K562 (cell line): ENCODE results near the gene VPS35. TPM values are rescaled to one million over a fixed set of nuclear protein-coding genes. Genes with fewer than 3 reads are reported as not detected.

Experiments used
- polyA plus RNA-seq, 8 experiments: library from polyadenylated mRNA; depleted of rRNA in 4 of 8; stranded (reverse) in 5 of 8; unstranded in 3 of 8; fragments of >200 nt; fragmentation: Nextera tagmentation in 2 of 8; fragmentation: Illumina TruSeq in 1 of 8; extraction: Ambion mirVana in 2 of 8; extraction: Trizol in 1 of 8; gene quantifications; 2 replicates each; pipeline versions ENCODE4 v1.2.1 to v1.2.3, GENCODE V29; 2011 to 2014; ENCODE audit warnings: inconsistent platforms in 1 of 8, missing spikeins in 1 of 8
- total RNA-seq, 7 experiments: library from RNA; depleted of rRNA in 6 of 7; stranded (reverse); fragments of >200 nt in 6 of 7; fragmentation: Illumina TruSeq in 2 of 7; extraction: Trizol in 2 of 7; gene quantifications; 2 replicates each; pipeline versions ENCODE4 v1.2.1 to v1.2.3, GENCODE V29; 2011 to 2021; ENCODE audit warnings: low replicate concordance in 1 of 7

VPS35 gene
- total and polyA plus RNA-seq, 9 of the 15 experiments (the other 6 are each of a cell fraction or from before 2014, with no cell fraction given), result 32.7 to 131 (median 66.2) TPM

Other genes with a start within 250 kb of the VPS35 start
- gene SHCBP1, start 67.8 kb downstream of the VPS35 start, total RNA-seq (2014; rRNA removed), result 15.6 and 19.7 TPM in 2 replicates
- gene SHCBP1, start 67.8 kb downstream of the VPS35 start, total RNA-seq (2014; rRNA removed; fragmentation: Illumina TruSeq; extraction: Trizol), result 22.3 and 22.4 TPM in 2 replicates
- 15.8 and 16.9 TPM in 2 replicates for gene SHCBP1, start 67.8 kb downstream of the VPS35 start, total RNA-seq (2015; rRNA removed; fragmentation: Illumina TruSeq; extraction: Trizol)
- gene SHCBP1, start 67.8 kb downstream of the VPS35 start, total RNA-seq (2021), result 18.0 and 18.2 TPM in 2 replicates
- 21.3 and 29.6 TPM in 2 replicates for gene SHCBP1, start 67.8 kb downstream of the VPS35 start, polyA plus RNA-seq (2011; rRNA removed)
- 18.0 and 21.0 TPM in 2 replicates for gene SHCBP1, start 67.8 kb downstream of the VPS35 start, polyA plus RNA-seq (2014; fragmentation: Illumina TruSeq; extraction: Trizol)
- 1 to 10 TPM; 6.2 to 6.8 TPM for gene SHCBP1, start 67.8 kb downstream of the VPS35 start, polyA plus RNA-seq (2014; fragmentation: Nextera tagmentation; extraction: Ambion mirVana)
- gene SHCBP1, start 67.8 kb downstream of the VPS35 start, polyA plus RNA-seq (2014; rRNA removed), result 20.6 and 21.1 TPM in 2 replicates
- 37.4 and 40.0 TPM in 2 replicates for gene ORC6, start 481 bp upstream of the VPS35 start, total RNA-seq (2014; rRNA removed)
- 49.0 and 54.6 TPM in 2 replicates for gene ORC6, start 481 bp upstream of the VPS35 start, total RNA-seq (2014; rRNA removed; fragmentation: Illumina TruSeq; extraction: Trizol)
- 47.0 TPM in 2 replicates for gene ORC6, start 481 bp upstream of the VPS35 start, total RNA-seq (2015; rRNA removed; fragmentation: Illumina TruSeq; extraction: Trizol)
- 36.1 and 39.6 TPM in 2 replicates for gene ORC6, start 481 bp upstream of the VPS35 start, total RNA-seq (2021)
- gene ORC6, start 481 bp upstream of the VPS35 start, polyA plus RNA-seq (2011; rRNA removed), result 62.2 and 69.2 TPM in 2 replicates
- 47.4 and 50.4 TPM in 2 replicates for gene ORC6, start 481 bp upstream of the VPS35 start, polyA plus RNA-seq (2014; fragmentation: Illumina TruSeq; extraction: Trizol)
- gene ORC6, start 481 bp upstream of the VPS35 start, polyA plus RNA-seq (2014; fragmentation: Nextera tagmentation; extraction: Ambion mirVana), result 10 to 100 TPM; 18.7 to 28.5 TPM
- 71.4 and 72.4 TPM in 2 replicates for gene ORC6, start 481 bp upstream of the VPS35 start, polyA plus RNA-seq (2014; rRNA removed)
- gene MYLK3, start 59.2 kb upstream of the VPS35 start, total RNA-seq (2014; rRNA removed), result 8.8 and 9.8 TPM in 2 replicates
- gene MYLK3, start 59.2 kb upstream of the VPS35 start, total RNA-seq (2014; rRNA removed; fragmentation: Illumina TruSeq; extraction: Trizol), result 6.7 and 7.6 TPM in 2 replicates
- 6.6 and 6.7 TPM in 2 replicates for gene MYLK3, start 59.2 kb upstream of the VPS35 start, total RNA-seq (2015; rRNA removed; fragmentation: Illumina TruSeq; extraction: Trizol)
- gene MYLK3, start 59.2 kb upstream of the VPS35 start, total RNA-seq (2021), result 10.1 and 10.7 TPM in 2 replicates
- 4.2 and 4.3 TPM in 2 replicates for gene MYLK3, start 59.2 kb upstream of the VPS35 start, polyA plus RNA-seq (2011; rRNA removed)
- 4.7 and 6.5 TPM in 2 replicates for gene MYLK3, start 59.2 kb upstream of the VPS35 start, polyA plus RNA-seq (2014; fragmentation: Illumina TruSeq; extraction: Trizol)
- under 1 TPM; 0.69 to 0.82 TPM for gene MYLK3, start 59.2 kb upstream of the VPS35 start, polyA plus RNA-seq (2014; fragmentation: Nextera tagmentation; extraction: Ambion mirVana)
- gene MYLK3, start 59.2 kb upstream of the VPS35 start, polyA plus RNA-seq (2014; rRNA removed), result 3.3 TPM in 2 replicates
- 7.7 and 10.5 TPM in 2 replicates for gene C16orf87, start 142.0 kb upstream of the VPS35 start, total RNA-seq (2014; rRNA removed)
- gene C16orf87, start 142.0 kb upstream of the VPS35 start, total RNA-seq (2014; rRNA removed; fragmentation: Illumina TruSeq; extraction: Trizol), result 13.0 and 13.2 TPM in 2 replicates
- gene C16orf87, start 142.0 kb upstream of the VPS35 start, total RNA-seq (2015; rRNA removed; fragmentation: Illumina TruSeq; extraction: Trizol), result 10.9 and 12.6 TPM in 2 replicates
- gene C16orf87, start 142.0 kb upstream of the VPS35 start, total RNA-seq (2021), result 8.3 and 9.1 TPM in 2 replicates
- 6.3 and 7.8 TPM in 2 replicates for gene C16orf87, start 142.0 kb upstream of the VPS35 start, polyA plus RNA-seq (2011; rRNA removed)
- 9.1 and 9.6 TPM in 2 replicates for gene C16orf87, start 142.0 kb upstream of the VPS35 start, polyA plus RNA-seq (2014; fragmentation: Illumina TruSeq; extraction: Trizol)
- 10 to 100 TPM; 13.9 to 16.7 TPM for gene C16orf87, start 142.0 kb upstream of the VPS35 start, polyA plus RNA-seq (2014; fragmentation: Nextera tagmentation; extraction: Ambion mirVana)
- gene C16orf87, start 142.0 kb upstream of the VPS35 start, polyA plus RNA-seq (2014; rRNA removed), result 8.2 and 10.8 TPM in 2 replicates
- gene GPT2, start 195.2 kb upstream of the VPS35 start, total RNA-seq (2014; rRNA removed), result 7.2 and 7.3 TPM in 2 replicates
- 3.7 and 5.0 TPM in 2 replicates for gene GPT2, start 195.2 kb upstream of the VPS35 start, total RNA-seq (2014; rRNA removed; fragmentation: Illumina TruSeq; extraction: Trizol)
- 2.8 and 3.0 TPM in 2 replicates for gene GPT2, start 195.2 kb upstream of the VPS35 start, total RNA-seq (2015; rRNA removed; fragmentation: Illumina TruSeq; extraction: Trizol)
- 12.9 and 14.4 TPM in 2 replicates for gene GPT2, start 195.2 kb upstream of the VPS35 start, total RNA-seq (2021)
- gene GPT2, start 195.2 kb upstream of the VPS35 start, polyA plus RNA-seq (2011; rRNA removed), result 5.8 and 10.4 TPM in 2 replicates
- gene GPT2, start 195.2 kb upstream of the VPS35 start, polyA plus RNA-seq (2014; fragmentation: Illumina TruSeq; extraction: Trizol), result 10.0 and 12.1 TPM in 2 replicates
- gene GPT2, start 195.2 kb upstream of the VPS35 start, polyA plus RNA-seq (2014; fragmentation: Nextera tagmentation; extraction: Ambion mirVana), result under 1 TPM; 0.79 to 0.96 TPM
- 6.8 and 7.7 TPM in 2 replicates for gene GPT2, start 195.2 kb upstream of the VPS35 start, polyA plus RNA-seq (2014; rRNA removed)